HG03460 (cell line): ENCODE results near the gene DBP.
"Not testable (repeated sequence)": the region's sequence is repeated elsewhere in the genome, so short reads cannot be mapped to it uniquely, and the experiment has no call there.

Experiments used
- ATAC-seq: cut with Tn5 transposase; IDR thresholded peaks from one replicate; pipeline ENCODE4 v1.9.1; 2021; ENCODE audit not compliant: unreplicated experiment

Gene DBP

GRCh38 chr19:48641850-48642249, 4.7 kb upstream of the DBP start:
- no peak for ATAC-seq

DNA sequence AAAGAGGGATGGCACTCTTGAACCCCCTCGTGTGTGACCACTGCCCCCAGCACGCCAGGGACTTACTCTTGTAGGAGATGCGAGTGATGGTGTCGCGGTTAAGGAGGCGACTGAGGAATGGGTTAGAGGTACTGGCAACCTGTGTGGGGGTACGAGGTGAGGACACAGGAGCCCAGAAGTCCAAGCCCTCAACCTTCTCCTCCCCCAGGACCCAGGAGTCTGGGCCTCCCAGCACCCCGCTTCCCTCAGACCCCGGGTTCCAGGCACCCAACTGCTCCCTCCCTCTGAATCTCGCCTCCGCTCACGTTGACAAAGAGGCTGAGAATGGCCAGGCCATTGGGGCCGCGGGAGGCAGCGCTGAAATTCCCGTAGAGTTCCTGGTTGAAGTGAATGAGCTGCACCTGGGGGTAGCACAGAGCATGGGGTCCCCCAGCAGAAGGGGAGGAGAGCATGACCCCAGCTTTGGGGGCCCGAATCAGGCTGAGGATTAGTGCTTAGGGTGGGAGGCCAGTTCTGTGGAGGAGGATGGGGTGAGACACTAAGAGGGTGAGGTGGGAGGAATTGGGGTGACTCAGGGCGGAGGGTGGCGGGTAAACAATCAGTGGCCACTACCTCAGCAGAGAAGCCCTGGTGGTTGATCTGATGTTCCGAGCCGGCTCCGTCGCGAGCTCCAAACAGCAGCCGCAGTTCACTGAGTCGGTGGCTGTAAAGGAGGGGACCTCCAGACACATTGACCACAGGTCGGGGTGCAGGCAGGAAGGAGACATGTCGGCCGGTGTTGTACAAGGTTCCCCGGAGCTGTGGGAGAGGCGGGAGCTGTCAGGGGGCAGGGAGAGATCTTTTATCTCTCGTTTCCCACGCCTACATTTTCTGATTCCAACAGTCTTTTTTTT, 2.5 kb upstream of the DBP start:
- ATAC-seq = no peak

DNA sequence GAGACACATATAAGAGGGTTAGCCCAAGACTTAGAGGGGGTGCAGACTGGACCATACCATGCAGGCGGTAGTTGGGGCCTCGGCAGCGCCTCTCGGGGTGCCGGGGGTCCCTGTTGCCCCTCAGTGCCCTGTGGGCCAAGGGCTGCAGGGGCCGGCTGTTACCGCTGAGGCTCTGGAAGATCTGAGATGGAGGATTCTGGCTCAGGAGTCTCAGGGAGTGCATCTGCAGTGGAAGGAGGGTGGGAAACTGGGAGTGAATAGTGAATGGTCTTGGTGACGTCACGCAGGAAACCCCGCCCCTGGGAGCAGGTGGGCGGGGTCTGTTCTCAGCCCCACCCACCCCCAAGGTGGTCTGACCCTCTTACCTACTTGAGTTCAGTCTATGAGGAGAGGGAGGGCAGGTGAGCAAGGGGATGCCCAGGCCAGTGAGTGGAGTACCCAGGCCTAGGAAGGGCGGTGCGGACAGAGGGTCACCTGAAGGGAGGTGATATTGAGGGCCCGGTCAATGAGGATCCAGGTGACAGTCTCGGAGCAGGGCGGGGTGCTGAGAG, 1.7 kb upstream of the DBP start:
- no peak for ATAC-seq

DNA sequence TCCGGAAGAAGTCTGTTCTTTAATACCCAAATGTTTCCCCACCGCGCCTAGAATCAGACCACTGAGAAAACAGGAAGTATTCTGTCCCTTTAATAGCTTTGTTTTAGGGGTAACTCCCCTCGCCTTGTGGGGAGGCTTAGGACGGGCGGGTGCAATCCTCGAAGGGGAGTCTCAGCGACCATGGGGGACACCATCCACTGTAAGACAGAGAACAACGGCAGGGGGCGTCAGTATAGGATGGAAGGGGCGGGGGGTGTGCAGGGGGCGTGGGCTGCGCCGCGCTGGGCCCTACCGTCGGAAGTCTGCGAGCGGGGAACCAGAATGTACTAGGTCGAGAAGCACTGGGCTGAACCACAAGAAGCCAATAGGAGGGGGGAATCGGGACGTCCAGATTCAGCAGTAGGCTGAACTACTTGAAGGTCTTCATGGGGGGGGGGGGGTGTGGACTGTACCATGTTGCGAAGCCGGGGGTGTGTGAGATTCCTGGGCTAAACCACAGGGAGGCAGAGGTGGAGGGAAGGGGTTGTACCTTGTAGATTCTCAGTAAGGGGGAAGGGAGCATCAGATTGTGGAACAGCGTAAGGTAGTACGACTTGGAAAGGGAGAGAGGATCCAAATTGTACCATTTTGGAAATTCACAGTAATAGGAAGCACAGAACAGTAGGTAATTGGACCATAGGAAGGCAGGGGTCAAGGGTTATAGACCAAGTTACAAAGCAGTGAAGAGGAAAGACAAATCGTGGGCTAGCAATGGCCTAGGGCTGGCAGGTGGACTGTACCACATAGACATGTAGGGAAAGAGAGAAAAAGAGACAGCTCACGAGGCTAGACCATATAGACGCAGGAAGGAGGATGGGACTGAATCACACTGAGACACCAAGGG, 1.0 kb upstream of the DBP start:
- peak; percentile 16 for ATAC-seq

GRCh38 chr19:48637449-48637947, 319 bp upstream of the DBP start:
- peak; percentile 57 for ATAC-seq

- ATAC-seq = no peak
Measured at GRCh38 chr19:48635966-48636858, 967 bp downstream of the DBP start.

DNA sequence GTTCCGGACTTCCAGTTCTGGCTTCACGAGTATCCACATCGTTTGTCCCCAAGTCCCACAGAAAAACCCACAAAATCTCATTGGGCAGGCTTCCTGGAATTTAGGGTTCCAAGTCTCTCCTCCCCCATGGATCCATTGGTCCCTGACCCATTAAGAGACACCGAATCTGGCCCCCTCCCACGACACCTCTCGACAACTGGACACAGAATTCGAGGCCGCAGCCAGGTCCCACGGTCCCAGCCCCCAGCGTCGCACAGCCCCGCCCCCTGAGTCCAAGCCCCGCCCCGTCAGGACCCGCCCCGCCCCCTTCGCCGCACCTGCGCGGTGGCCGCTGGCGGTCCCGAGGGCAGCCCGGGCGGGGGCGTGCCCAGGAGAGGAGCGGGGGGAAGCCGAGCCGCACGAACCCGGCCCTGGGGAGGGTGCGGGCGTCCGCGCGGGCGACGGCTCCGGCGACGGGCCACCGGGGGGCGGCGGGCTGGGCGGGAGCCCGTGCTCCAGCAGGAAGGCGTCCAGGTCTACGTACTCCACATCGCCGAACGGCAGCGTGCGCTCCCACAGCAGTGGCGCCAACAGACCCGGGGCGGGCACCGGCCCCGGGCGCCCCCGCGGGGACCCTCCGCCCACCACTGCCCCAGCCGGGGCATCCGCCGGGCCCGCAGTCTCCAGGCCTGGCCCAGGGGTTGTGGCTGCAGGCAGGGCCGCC, 1.8 kb downstream of the DBP start:
- no peak for ATAC-seq

- ATAC-seq = no peak
Measured at GRCh38 chr19:48634424-48635262, 2.5 kb downstream of the DBP start.

DNA sequence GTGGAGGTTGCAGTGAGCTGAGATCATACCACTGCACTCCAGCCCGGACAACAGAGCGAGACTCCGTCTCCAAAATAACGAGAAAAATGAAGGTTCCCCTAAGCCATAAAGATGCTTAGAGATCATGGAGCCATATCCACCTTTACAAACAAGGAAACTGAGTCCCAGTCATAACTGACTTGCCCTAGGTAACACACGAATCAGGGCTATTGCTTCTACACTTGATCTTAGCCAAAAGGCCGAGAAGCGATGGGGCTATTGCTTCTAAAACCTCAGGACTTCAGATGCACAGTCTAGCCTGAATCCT, 3.2 kb downstream of the DBP start:
- ATAC-seq = no peak

DNA sequence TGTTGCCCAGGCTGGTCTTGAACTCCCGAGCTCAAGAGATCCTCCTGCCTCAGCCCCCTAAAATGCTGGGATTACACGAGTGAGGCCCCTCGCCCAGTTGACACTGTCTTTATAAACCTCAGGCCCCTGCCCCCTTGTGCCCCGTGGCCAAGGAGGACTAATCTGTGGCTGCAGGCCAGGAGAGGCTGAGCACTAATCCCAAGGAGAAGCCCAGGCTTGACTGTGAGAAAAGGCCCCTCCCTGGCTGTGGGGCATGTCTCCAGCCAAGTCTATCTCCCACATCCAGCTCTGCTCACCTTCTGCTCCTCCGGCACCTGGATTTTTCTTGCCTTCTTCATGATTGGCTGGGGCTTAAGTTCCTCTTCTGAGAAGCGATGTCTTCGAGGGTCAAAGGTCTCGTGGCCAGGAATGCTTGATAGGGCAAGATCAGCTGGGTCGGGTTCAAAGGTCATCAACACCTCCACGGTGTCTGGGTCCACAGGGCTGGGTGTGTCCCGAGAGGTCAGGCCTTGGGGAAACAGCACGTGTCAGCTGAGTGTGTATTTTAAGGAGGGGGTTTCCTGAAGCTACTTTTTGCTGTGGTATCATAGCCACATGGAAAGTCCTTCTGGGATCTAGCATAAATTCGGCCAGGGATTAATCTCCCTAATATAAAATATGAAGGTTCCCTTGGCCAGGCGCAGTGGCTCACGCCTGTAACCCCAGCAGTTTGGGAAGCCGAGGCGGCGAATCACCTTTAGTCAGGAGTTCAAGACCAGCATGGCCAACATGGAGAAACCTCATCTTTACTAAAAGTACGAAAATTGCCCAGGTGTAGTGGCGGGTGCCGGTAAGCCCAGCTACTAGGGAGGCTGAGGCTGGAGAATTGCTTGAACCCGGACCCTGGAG, 3.8 kb downstream of the DBP start:
- ATAC-seq = no peak

GRCh38 chr19:48632692-48633147, 4.5 kb downstream of the DBP start:
- ATAC-seq = no peak

DNA sequence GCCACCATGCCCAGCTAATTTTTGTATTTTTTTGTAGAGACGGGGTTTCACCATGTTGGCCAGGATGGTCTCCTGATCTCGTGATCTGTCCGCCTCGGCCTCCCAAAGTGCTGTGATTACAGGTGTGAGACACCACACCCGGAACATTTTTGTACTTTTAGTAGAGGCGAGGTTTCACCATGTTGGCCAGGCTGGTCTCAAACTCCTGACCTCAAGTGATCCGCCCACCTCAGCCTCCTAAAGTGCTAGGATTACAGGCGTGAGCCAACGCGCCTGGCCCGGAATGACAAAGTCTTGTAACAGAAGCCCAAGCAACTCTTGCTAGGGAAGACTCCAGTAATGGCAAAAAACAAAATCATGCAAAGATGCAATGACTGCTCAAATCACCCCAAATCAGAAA, 4.9 kb downstream of the DBP start:
- ATAC-seq = not testable (repeated sequence)

DNA sequence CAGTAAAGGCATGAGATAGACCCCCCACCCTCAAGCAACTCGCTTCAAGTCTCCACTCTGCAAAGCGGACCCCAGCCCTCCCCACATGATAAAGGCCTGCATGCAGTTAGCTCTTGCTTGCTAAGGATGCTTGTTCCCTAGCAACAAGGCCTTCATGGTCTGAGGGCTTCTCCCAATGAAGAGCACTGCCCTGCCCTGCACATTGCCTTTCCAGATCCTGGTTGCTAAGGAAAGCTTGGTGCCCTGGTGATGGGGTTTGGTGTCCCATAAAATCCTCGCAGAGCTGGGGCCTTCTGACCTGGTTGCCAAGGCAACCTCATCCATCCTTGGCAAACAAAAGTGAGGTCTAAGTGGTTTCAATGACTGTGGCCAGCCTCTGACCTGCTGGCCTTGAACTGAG, 6.0 kb downstream of the DBP start:
- ATAC-seq = no peak

DNA sequence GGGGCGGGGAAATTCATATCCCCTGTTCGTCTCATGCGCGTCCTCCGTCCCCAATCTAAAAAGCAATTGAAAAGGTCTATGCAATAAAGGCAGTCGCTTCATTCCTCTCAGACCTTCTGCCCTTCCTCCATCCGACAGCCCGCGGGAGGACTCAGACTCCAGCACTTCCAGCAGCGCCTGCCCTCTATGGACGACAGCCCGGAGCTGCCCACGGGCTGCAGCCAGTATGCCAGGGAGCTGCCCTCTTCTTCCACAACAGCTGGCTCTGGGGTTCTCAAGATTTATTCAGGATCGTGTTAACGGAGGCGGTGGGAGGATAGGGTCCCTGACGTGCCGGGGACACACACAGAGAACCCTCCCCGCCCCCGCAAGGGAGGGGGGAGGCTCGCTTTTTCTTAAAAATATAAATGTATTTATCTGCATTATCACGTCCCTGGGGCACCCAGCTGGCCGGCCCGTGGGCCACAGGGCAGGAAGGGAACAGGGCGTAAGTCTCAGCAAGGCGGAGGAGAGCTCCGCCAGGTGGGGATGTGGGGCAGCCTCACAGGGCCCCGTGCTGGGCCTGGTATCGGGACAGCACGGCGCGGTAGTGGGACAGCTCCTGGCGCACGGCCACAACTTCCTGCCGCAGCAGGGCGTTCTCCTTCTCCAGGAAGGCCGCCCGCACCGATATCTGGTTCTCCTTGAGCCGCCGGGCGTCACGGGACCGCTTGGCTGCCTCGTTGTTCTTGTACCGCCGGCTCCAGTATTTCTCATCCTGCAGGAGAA, 6.7 kb downstream of the DBP start:
- no peak for ATAC-seq

GRCh38 chr19:48629599-48630295, 7.4 kb downstream of the DBP start:
- ATAC-seq = no peak

DNA sequence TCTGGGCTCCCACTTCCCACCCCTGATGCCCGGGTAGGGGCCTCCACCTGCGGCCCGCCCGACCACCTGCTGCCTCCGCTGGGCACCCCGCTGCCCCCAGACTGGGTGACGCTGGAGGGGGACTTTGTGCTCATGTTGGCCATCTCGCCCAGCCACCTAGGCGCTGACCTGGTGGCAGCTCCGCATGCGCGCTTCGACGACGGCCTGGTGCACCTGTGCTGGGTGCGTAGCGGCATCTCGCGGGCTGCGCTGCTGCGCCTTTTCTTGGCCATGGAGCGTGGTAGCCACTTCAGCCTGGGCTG, 7.9 kb downstream of the DBP start:
- ATAC-seq = no peak
